T-helper 2 cell treated with Interferon-gamma antibody and Interleukin-4, amounts not matched to agents 5 μg/mL and 100 μg/mL, for 36 hours (primary cell): ENCODE measurements around the gene CDC42SE2.
"Not testable (repeated sequence)": the region's sequence is repeated elsewhere in the genome, so short reads cannot be mapped to it uniquely, and the experiment has no call there.

ENCODE experiments used
- DNase-seq: peaks from one replicate; pipeline ENCODE4 v3.0.0; 2021; ENCODE audit warnings: low spot score
- H3K27ac Mint-ChIP-seq: one replicate; pipeline ENCODE4 v1.8.0; 2021; ENCODE audit warnings: mild to moderate bottlenecking, mixed read lengths
- H3K27me3 Mint-ChIP-seq: one replicate; pipeline ENCODE4 v1.8.0; 2021; ENCODE audit warnings: low read depth, mixed read lengths
- H3K36me3 Mint-ChIP-seq: one replicate; pipeline ENCODE4 v1.8.0; 2021; ENCODE audit warnings: low read depth, mixed read lengths
- H3K4me1 Mint-ChIP-seq: one replicate; pipeline ENCODE4 v1.8.0; 2021; ENCODE audit warnings: low read depth, mixed read lengths
- H3K4me3 Mint-ChIP-seq: one replicate; pipeline ENCODE4 v1.8.0; 2022; ENCODE audit warnings: mild to moderate bottlenecking, moderate library complexity, mixed read lengths
- H3K9me3 Mint-ChIP-seq: one replicate; pipeline ENCODE4 v1.8.0; 2021; ENCODE audit warnings: mixed read lengths

The CDC42SE2 gene

DNA sequence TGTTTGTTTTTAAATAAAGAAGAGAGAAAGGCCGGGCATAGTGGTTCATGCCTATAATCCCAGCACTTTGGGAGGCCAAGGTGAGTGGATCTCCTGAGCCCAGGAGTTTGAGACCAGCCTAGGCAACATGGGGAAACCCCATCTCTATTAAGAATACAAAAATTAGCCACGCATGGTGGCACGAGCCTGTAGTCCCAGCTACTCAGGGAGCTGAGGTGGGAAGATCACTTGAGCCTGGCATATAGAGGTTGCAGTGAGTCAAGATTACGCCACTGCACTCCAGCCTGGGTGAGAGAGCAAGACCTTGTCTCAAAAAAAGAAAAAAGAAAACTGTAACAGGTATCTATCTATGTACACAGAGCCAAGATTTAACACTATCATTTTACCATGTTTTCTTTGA lies 34.2 kb upstream of the CDC42SE2 start:
- Mint-ChIP-seq H3K9me3 (no peaks in the 10 kb centered on the region), H3K4me3 (no peak overlapping the region), H3K4me1 (peaks cover 9% of the 10 kb centered on the region)

DNA sequence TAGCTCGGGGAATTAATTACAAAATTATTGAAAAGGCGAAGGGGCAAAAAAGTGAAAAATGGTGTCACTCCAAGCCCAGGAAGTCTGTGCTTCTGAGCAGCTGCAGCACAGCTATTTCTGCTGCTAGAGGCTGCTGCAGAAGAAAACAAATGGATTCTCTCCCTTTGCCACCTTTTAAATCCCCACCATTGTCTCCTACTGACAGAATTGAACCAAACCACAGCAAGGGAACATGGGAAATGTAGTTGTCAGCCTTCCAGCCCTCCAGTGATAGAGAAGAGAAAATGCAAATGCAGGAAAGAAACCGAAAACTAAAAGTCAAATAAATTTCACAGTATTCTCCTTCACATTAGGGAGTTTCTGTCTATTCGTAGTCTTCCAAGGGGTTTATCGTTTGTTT lies 33.4 kb upstream of the CDC42SE2 start:
- no peak overlapping the region for H3K27ac Mint-ChIP-seq
- no peaks in the 10 kb centered on the region for H3K9me3 Mint-ChIP-seq
- peaks cover 5% of the 10 kb centered on the region for H3K36me3 Mint-ChIP-seq
- H3K4me3 Mint-ChIP-seq = no peak overlapping the region
- no peak for DNase-seq
- no peaks in the 10 kb centered on the region for H3K27me3 Mint-ChIP-seq
- H3K4me1 Mint-ChIP-seq = peaks cover 9% of the 10 kb centered on the region

More for the DNA sequence above, 34.2 kb upstream of the CDC42SE2 start:
- DNase-seq = no peak
- Mint-ChIP-seq H3K27ac (no peak overlapping the region), H3K36me3 (peaks cover 5% of the 10 kb centered on the region), H3K27me3 (no peaks in the 10 kb centered on the region)

DNA sequence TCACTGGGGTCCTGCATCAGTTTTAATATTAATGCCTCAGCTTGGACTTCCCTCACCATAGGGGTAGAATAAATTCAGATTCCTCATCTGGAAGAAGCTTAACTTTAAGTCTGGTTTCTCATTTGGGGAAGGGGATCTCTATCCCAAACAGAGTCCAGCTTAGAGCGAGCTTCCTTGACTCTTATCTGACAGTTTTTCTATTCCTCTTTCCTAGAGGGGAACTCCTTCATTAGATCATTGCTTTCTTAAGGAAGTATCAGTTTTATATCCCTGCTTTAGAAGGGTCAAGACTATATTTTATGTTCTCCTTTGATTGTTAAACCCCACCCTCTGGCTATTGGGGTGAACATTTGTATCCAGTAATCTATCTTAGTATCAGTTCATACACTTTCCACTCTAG lies 24.2 kb upstream of the CDC42SE2 start:
- H3K4me3 Mint-ChIP-seq = no peak overlapping the region
- no peaks in the 10 kb centered on the region for H3K27me3 Mint-ChIP-seq
- no peak for DNase-seq
- peaks cover 4% of the 10 kb centered on the region for H3K36me3 Mint-ChIP-seq
- H3K9me3 Mint-ChIP-seq = no peaks in the 10 kb centered on the region
- peaks cover 5% of the 10 kb centered on the region for H3K4me1 Mint-ChIP-seq
- no peak overlapping the region for H3K27ac Mint-ChIP-seq

DNA sequence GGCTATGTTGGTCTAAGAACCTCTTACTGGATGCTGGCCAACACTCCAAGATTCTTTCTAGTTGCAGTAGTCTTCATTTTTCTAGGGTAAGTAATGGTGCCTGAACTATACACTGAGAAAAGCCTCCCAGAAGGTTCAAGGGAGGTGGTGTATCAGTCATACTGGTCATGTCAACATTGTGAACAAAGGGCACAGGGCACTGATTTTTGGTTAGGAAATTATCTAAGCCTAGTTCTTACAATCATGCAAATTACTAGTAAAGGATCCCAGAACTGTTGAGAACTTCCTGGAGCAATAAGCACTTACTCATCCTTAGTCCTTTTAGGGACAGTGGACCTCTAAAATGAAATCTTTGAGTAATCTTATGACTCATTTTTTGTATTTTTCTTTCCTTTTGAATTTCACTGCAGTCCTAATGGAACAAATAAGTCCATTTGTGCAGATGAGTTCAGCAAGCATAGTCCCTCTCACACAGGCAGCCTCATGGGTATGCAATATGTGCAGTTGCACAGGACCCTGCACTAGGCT lies 21.1 kb upstream of the CDC42SE2 start:
- Mint-ChIP-seq H3K9me3 (peaks cover 5% of the 10 kb centered on the region), H3K27ac (no peak overlapping the region), H3K27me3 (no peaks in the 10 kb centered on the region), H3K4me3 (no peak overlapping the region), H3K36me3 (peaks cover 19% of the 10 kb centered on the region), H3K4me1 (peaks cover 5% of the 10 kb centered on the region)
- DNase-seq = no peak

DNA sequence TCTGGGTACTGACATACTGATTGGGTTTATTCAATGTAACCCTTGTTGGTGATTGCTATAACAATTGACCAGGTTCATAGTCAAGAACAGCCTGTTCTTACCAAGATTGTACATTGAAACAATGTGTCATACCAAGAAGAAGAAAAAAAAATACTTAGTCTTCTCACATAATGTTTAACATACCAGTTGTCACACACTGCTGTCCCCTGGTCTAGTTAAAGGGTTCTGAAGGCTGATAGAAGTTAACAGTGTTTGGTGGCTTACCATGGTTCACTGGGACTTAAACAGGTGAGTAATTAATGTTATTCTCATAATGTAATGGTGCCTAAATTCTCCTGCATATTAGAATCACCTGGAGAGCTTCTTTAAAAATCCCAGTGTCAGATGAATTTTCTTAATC lies 18.5 kb upstream of the CDC42SE2 start:
- H3K9me3 Mint-ChIP-seq = peaks cover 5% of the 10 kb centered on the region
- no peak overlapping the region for H3K4me3 Mint-ChIP-seq
- no peak overlapping the region for H3K27ac Mint-ChIP-seq
- DNase-seq = no peak
- H3K27me3 Mint-ChIP-seq = no peaks in the 10 kb centered on the region
- H3K36me3 Mint-ChIP-seq = peaks cover 20% of the 10 kb centered on the region
- peaks cover 16% of the 10 kb centered on the region for H3K4me1 Mint-ChIP-seq

DNA sequence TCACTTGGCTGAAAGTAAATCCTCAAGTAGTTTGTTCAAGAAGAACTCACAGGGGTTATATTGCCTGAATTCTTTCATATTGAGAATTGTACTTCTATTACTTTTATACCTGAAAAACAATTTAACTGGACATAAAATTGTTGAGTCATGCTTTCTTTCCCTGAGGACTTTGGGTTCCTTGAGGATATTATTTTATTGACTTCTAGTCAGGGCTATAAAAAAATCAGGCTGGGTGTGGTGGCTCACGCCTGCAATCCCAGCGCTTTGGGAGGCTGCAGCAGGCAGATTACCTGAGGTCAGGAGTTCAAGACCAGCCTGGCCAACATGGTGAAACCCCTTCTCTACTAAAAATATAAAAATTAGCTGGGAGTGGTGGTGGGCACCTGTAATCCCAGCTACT lies 17.9 kb upstream of the CDC42SE2 start:
- H3K27ac Mint-ChIP-seq = no peak overlapping the region
- H3K4me3 Mint-ChIP-seq = no peak overlapping the region
- DNase-seq = no peak
- H3K4me1 Mint-ChIP-seq = peaks cover 21% of the 10 kb centered on the region
- H3K36me3 Mint-ChIP-seq = peaks cover 20% of the 10 kb centered on the region
- no peaks in the 10 kb centered on the region for H3K27me3 Mint-ChIP-seq
- peaks cover 5% of the 10 kb centered on the region for H3K9me3 Mint-ChIP-seq

DNA sequence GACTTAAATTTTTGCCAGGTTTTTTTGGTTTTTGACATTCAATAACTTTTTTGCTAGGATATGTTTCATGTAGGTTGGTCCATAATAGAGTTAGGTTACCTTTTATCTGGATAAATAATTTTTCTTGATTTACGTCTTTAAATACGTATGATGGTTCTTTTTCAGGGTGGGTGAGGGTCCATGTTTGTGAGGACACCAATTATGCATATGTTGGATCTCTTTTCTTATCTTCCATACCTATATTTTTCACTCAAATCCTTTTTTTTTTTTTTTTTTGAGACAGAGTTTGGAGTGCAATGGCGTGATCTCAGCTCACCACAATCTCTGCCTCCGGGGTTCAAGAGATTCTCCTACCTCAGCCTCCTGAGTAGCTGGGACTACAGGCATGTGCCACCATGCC lies 17.3 kb upstream of the CDC42SE2 start:
- Mint-ChIP-seq H3K36me3 (peaks cover 17% of the 10 kb centered on the region), H3K27ac (no peak overlapping the region), H3K9me3 (peaks cover 5% of the 10 kb centered on the region), H3K4me3 (no peak overlapping the region), H3K4me1 (peaks cover 26% of the 10 kb centered on the region), H3K27me3 (no peaks in the 10 kb centered on the region)
- no peak for DNase-seq

DNA sequence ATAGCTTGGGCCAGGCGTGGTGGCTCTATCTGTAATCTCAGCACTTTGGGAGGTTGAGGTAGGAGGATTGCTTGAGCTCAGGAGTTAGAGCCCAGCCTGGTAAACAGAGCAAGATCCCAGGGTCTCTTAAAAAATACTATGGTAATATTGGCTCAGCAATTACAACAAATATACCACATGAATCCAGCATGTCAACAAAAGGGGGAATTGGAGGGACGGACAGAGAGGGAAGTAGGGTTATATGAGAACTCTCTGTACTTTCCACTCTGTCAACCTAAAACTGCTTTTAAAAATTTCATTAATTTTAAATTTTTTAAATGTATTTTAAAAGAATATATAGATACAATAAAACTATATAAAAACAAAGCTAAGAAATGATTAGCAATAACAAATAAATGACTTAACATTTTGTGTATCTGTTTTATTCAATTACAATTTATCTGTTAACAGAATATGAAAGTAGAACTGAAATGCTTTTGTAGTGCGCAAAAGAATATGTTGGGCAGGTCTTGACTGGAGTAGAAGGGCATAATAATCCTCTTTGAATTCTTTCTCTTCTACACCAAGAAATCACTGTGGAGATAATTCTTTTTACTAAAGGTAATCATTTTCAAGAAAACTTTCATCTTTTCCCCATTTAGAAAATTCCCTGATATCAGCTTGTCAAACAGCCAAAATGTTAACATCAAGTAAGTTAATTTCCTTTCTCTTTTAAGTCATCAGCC lies 12.9 kb upstream of the CDC42SE2 start:
- DNase-seq = no peak
- peaks cover 44% of the 10 kb centered on the region for H3K4me1 Mint-ChIP-seq
- no peaks in the 10 kb centered on the region for H3K27me3 Mint-ChIP-seq
- H3K27ac Mint-ChIP-seq = peak overlapping the region; percentile 97
- peaks cover 13% of the 10 kb centered on the region for H3K36me3 Mint-ChIP-seq
- peaks cover under 1% of the 10 kb centered on the region for H3K9me3 Mint-ChIP-seq
- peak overlapping the region; percentile 93 for H3K4me3 Mint-ChIP-seq

DNA sequence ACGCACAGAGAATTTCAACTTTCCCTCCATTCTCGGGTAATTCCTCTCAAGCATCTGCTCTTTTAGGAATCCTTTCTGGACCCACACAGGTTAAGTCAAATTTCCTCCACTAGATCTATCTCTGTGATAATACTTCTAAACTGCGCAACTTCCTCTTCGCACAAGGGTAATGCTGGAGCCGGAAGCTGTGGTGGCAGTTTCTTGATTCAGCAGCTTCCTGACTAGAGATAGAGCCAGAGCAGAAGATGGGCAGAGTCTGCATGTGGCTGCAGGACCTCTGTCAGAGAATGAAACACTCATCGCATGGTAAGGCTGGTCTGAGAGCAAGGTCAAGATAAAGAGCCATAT lies 11.1 kb upstream of the CDC42SE2 start:
- Mint-ChIP-seq H3K36me3 (peaks cover 19% of the 10 kb centered on the region), H3K4me3 (peak overlapping the region; percentile 93), H3K27ac (peak overlapping the region; percentile 97), H3K9me3 (no peaks in the 10 kb centered on the region), H3K27me3 (no peaks in the 10 kb centered on the region), H3K4me1 (peaks cover 60% of the 10 kb centered on the region)
- DNase-seq = peak; percentile 82

DNA sequence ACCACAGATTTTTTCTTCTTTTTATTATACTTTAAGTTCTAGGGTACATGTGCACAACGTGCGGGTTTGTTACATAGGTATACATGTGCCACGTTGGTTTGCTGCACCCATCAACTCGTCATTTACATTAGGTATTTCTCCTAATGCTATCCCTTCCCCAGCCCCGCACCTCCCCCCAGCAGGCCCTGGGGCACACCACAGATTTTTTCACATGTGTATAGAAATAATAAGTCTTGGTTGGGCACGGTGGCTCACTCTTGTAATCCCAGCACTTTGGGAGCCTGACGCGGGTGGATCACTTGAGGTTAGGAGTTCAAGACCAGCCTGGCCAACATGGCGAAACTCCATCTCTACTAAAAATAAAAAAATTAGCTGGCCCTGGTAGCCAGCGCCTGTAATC lies 9.8 kb upstream of the CDC42SE2 start:
- not testable (repeated sequence) for H3K9me3 Mint-ChIP-seq, DNase-seq, H3K27me3 Mint-ChIP-seq
- Mint-ChIP-seq H3K4me3 (peak overlapping the region; percentile 93), H3K27ac (peak overlapping the region; percentile 88), H3K36me3 (peaks cover 28% of the 10 kb centered on the region), H3K4me1 (peaks cover 71% of the 10 kb centered on the region)

DNA sequence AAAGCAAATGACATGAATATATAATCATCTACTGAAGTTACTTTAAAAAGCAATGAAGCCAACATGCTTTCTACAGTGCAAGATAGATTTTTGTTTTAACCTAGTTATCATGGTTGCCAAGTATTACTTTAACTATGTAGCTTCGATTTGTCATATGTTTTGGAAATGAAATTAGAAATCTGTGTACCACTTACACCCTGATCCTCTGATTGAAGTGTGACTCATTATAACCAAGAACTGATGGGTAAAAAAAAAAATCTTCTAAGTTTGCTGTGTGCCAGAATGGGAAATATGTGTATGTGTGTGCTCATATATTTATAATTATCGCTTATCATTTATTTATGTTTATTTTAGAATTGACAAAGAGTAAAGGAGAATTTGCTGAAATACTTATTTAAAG lies 9.1 kb upstream of the CDC42SE2 start:
- Mint-ChIP-seq H3K4me3 (peak overlapping the region; percentile 93), H3K9me3 (no peaks in the 10 kb centered on the region), H3K27me3 (no peaks in the 10 kb centered on the region), H3K36me3 (peaks cover 34% of the 10 kb centered on the region), H3K4me1 (peaks cover 70% of the 10 kb centered on the region), H3K27ac (peak overlapping the region; percentile 88)
- DNase-seq = no peak

DNA sequence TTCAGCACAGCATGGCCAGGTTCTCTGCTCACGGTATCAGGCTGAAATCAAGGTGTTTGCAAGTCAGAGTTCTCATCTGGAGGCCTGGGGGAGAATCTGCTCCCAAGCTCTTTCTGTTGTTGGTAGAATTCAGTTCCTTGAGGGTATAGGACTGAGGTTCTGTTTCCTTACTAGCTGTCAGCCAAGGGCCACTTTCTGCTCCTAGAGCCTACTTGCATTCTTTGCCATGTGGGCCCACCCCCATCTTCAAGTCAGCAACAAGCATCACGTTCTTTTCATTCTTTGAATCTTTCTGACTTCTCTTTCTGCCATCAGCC lies 7.4 kb upstream of the CDC42SE2 start:
- peaks cover 39% of the 10 kb centered on the region for H3K36me3 Mint-ChIP-seq
- peak overlapping the region; percentile 60 for H3K4me3 Mint-ChIP-seq
- H3K9me3 Mint-ChIP-seq = no peaks in the 10 kb centered on the region
- DNase-seq = no peak
- H3K27me3 Mint-ChIP-seq = no peaks in the 10 kb centered on the region
- H3K4me1 Mint-ChIP-seq = peaks cover 63% of the 10 kb centered on the region
- peak overlapping the region; percentile 95 for H3K27ac Mint-ChIP-seq

DNA sequence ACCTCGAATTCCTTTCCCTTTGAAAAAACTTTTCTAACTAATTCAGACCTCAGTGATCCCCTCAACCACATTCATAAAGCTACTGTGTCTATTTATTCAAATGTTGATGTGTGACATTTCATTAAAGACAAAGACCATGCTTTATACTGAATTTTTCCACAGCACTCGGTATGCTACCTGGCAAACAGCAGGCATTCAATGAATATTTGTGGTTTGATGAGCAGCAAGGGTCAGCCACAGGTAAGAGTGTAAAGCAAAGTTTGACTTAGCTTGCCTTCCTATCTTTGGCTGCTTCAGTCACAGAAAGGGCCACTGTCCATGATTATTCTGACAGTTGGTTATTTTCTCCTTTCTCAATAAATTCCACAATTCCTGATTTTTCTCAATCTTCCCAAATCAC lies 5.1 kb upstream of the CDC42SE2 start:
- DNase-seq = no peak
- Mint-ChIP-seq H3K27me3 (no peaks in the 10 kb centered on the region), H3K4me1 (peaks cover 62% of the 10 kb centered on the region), H3K36me3 (peaks cover 46% of the 10 kb centered on the region), H3K4me3 (peak overlapping the region; percentile 82), H3K27ac (peak overlapping the region; percentile 95), H3K9me3 (no peaks in the 10 kb centered on the region)

DNA sequence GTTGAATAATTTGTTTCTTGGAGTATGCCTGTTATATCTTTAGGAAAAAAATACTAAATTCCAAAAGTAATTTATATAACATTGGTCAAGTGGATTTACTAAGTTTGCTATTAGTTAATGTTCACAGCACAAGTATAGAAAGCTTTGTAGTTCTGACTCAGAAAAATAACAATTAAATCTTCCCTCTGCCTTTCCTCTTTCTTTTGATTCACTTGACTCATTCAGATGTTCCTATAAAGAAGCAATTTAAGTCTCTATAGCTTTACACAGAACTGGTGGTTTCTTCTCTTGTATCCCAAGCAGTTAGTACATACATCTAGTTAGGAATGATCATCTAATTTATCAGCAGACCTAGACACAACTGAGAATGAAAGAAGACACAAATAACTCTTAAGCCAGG lies 4.5 kb upstream of the CDC42SE2 start:
- peak overlapping the region; percentile 59 for H3K4me3 Mint-ChIP-seq
- peak overlapping the region; percentile 81 for H3K27ac Mint-ChIP-seq
- peaks cover 47% of the 10 kb centered on the region for H3K36me3 Mint-ChIP-seq
- no peaks in the 10 kb centered on the region for H3K27me3 Mint-ChIP-seq
- H3K4me1 Mint-ChIP-seq = peaks cover 59% of the 10 kb centered on the region
- DNase-seq = no peak
- H3K9me3 Mint-ChIP-seq = no peaks in the 10 kb centered on the region

DNA sequence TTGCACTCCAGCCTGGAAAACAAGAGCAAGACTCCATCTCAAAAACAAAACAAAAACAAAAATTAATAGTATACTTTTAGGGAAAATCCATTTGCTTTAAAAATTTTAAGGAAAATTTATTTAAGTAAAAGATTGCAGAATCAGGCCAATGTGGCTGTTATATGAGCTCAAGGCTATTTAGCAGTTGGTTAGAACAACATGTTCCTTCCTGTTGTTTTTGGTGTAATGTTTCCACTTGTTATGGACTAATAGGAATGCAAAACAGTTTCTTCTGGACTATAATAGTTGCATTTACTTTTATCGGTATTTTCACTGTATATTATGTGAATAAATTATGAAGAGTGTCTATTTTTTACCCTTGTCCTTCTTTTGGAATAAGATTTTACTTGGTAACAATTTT lies 3.0 kb upstream of the CDC42SE2 start:
- Mint-ChIP-seq H3K4me3 (no peak overlapping the region), H3K27ac (peak overlapping the region; percentile 42), H3K4me1 (peaks cover 55% of the 10 kb centered on the region), H3K27me3 (no peaks in the 10 kb centered on the region), H3K36me3 (peaks cover 57% of the 10 kb centered on the region), H3K9me3 (no peaks in the 10 kb centered on the region)
- no peak for DNase-seq
